ENCODE data around the gene CCL18. TPM values are rescaled to one million over a fixed set of nuclear protein-coding genes. Genes with fewer than 3 reads are reported as not detected.

The CCL18 gene
- total RNA-seq, 1 experiment from 2014 or later, result not detected

DNA sequence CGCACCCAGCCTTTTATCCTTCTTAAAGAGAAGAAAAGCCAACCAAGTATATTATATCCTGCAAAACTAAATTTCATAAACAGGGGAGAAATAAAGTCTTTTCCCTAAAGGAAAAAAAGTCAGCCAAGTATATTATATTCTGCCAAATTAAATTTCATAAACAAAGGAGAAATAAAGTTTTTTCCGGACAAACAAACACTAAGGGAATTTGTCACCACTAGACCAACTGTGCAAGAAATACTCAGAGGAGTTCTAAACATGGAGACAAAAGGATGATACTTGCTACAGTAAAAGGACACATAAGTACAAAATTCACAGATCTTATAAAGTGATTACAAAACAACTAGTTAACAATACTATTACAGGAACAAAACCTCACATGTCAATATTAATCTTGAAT, 14.4 kb upstream of the CCL18 start:
- H3K4me1 Mint-ChIP-seq, result no peaks in the 10 kb centered on the region
- Histone ChIP-seq H3K79me2 (ENCODE audit: insufficient read depth, low read length) (no peaks in the 10 kb centered on the region), H3K79me1 (ENCODE audit: insufficient read depth, low read depth, low read length, poor library complexity, severe bottlenecking) (no peaks in the 10 kb centered on the region), H3K23ac (ENCODE audit: insufficient read length, low read depth, low read length) (no peak overlapping the region), H4K8ac (replicated peaks; ENCODE audit: insufficient read length, low read depth, low read length) (no peak overlapping the region), H3K9ac (ENCODE audit: extremely low read depth, insufficient read length, low read length) (no peak overlapping the region), H3K4ac (ENCODE audit: low read depth, low read length) (no peak overlapping the region), H4K91ac (ENCODE audit: insufficient read length, low read depth, low read length) (no peak overlapping the region), H2BK5ac (ENCODE audit: insufficient read length, low read length) (no peak overlapping the region), H3K9me3 (ENCODE audit: control insufficient read depth, low read depth, low read length) (no peaks in the 10 kb centered on the region), H3T11ph (ENCODE audit: low read length) (no peak overlapping the region), H3K23me2 (ENCODE audit: insufficient read length, low read depth, low read length, poor library complexity, severe bottlenecking) (no peaks in the 10 kb centered on the region), H4K5ac (ENCODE audit: insufficient read length, low read depth, low read length) (no peak overlapping the region), H3K56ac (ENCODE audit: insufficient read length, low read depth, low read length) (no peak overlapping the region), H3K14ac (ENCODE audit: insufficient read depth, low read length) (no peak overlapping the region), H2AFZ (ENCODE audit: low read length) (no peak overlapping the region), H4K20me1 (ENCODE audit: control insufficient read depth, insufficient read depth, insufficient read length) (no peaks in the 10 kb centered on the region), H2AK5ac (ENCODE audit: insufficient read length, low read length) (no peak overlapping the region), H3K4me2 (ENCODE audit: insufficient read depth, insufficient read length, low read length) (no peak overlapping the region), H2BK12ac (ENCODE audit: insufficient read length, low read depth, low read length) (no peak overlapping the region), H3K18ac (ENCODE audit: insufficient read length, low read depth, low read length) (no peak overlapping the region), H3K27me3 (ENCODE audit: insufficient read depth, low read length) (no peaks in the 10 kb centered on the region), H2BK15ac (ENCODE audit: low read depth, low read length) (no peak overlapping the region), H3K4me1 (ENCODE audit: insufficient read depth, low read length) (no peaks in the 10 kb centered on the region), H2BK20ac (ENCODE audit: low read depth, low read length, poor library complexity, severe bottlenecking) (no peak overlapping the region), H3K27ac (ENCODE audit: insufficient read length, low read depth, low read length) (no peak overlapping the region), H2BK120ac (ENCODE audit: low read depth, low read length, poor library complexity, severe bottlenecking) (no peak overlapping the region)
- H3K36me3 Mint-ChIP-seq (ENCODE audit: insufficient read depth in 1 of 3, low read depth in 3 of 3), result peaks cover 0 to 5% (median 2%) of the 10 kb centered on the region in 3 experiments; a peak in 5 of 7 replicates
- no peak overlapping the region for H3K4me3 Mint-ChIP-seq
- TF ChIP-seq, protein P1, sequence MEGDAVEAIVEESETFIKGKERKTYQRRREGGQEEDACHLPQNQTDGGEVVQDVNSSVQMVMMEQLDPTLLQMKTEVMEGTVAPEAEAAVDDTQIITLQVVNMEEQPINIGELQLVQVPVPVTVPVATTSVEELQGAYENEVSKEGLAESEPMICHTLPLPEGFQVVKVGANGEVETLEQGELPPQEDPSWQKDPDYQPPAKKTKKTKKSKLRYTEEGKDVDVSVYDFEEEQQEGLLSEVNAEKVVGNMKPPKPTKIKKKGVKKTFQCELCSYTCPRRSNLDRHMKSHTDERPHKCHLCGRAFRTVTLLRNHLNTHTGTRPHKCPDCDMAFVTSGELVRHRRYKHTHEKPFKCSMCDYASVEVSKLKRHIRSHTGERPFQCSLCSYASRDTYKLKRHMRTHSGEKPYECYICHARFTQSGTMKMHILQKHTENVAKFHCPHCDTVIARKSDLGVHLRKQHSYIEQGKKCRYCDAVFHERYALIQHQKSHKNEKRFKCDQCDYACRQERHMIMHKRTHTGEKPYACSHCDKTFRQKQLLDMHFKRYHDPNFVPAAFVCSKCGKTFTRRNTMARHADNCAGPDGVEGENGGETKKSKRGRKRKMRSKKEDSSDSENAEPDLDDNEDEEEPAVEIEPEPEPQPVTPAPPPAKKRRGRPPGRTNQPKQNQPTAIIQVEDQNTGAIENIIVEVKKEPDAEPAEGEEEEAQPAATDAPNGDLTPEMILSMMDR (conservative IDR thresholded peaks at IDR 0.05), result no peak
- no CpG with 5 or more reads among the region's 2 CpGs for WGBS (ENCODE audit: extremely low coverage, insufficient read length, low lambda C conversion rate)
- no peak overlapping the region for H3K27ac Mint-ChIP-seq
- no peaks in the 10 kb centered on the region for H3K27me3 Mint-ChIP-seq (ENCODE audit: low read depth)
- peaks cover 45 to 48% of the 10 kb centered on the region in 2 experiments for H3K9me3 Mint-ChIP-seq
- no peak for DNase-seq
